Fibroblast of mammary gland (primary cell): ENCODE results near the gene SPATA25.
A peak's percentile ranks its signal among the peaks of the same experiment; 100 is the strongest.

Experiments used
- DNase-seq: peaks from one replicate; pipeline ENCODE4 v3.0.0-alpha.2; 2010; ENCODE audit warnings: low read depth
- H3K4me3 ChIP-seq: 2 replicates; pipeline ENCODE4 v1.5.1; 2011; ENCODE audit warnings: low read depth, mild to moderate bottlenecking, low read length, moderate library complexity; ENCODE audit not compliant: control insufficient read depth
- CTCF ChIP-seq: conservative IDR thresholded peaks from 2 replicates; pipeline ENCODE4 v1.5.1; 2011; ENCODE audit warnings: low read depth, low read length, inconsistent platforms; ENCODE audit not compliant: control insufficient read depth, insufficient read depth

The SPATA25 gene

DNA sequence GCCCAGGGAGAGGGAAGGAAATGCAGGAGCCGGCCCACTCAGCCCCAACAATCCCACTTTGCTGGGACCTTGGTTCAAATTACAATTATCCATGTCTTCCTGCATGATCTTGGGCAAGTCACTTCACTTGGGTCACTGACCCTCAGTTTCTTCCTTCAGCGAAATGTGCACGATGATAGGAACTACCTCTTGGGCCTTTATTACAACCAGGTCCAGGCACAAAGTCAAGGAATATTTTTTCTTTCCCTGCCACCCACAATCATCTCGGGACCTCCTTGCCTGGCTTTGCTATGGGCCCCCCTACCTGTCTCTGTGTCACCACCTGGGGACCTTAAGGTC is 24.9 kb upstream of the SPATA25 start:
- peak overlapping the region; percentile 56 for H3K4me3 ChIP-seq
- no peak for TF ChIP-seq CTCF

DNA sequence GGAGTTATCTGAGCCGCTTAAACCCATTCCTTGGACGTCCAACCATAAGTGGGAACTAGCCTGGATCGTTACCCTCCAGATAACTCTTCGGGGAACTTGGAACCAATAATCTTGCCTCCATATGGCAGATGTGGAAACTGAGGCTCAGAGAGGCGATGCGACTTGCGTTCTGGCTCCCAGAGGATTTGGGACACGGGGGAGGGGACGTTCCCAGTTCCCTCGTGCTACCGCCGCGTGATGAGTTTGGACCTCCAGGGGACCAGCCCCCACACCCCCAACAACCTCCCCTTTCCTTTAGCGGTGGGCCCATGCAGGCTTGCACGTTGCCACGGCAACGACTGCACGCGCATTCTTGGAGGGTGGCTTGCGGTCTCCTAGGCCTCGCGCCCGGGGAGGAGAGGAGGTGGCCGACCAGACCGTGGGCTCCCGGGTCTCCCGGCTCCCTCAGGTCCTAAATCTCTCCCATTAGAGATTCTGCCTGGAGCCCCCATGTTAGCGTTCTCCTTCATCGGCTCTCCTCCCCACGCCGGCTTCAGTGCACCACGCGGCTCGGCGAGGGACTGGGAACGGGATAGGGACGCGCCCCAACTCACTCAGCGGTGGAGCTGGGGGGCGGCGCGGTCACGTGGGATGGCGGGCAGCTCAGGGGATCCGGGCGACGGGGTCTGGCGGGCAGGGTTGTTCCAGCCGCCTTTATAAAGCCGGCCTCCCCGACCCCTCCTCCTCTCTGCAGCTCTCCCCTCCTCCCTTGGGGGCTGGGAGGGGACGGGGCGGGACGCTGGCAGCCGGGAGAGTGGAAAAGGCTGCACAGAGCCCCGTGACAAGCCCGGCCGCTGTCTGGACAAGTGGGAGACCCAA is 24.3 kb upstream of the SPATA25 start, which contains the start of gene PLTP:
PLTP (minus strand) TSS at position 670 of the 858 bp plus-strand sequence. CDS start 703 bp downstream, outside the sequence.
- peak within 1 kb of the TSS; percentile 56 for H3K4me3 ChIP-seq
- no peak for TF ChIP-seq CTCF
- DNase-seq, result peak; percentile 48

More for the DNA sequence above, 24.9 kb upstream of the SPATA25 start:
- DNase-seq, result no peak

DNA sequence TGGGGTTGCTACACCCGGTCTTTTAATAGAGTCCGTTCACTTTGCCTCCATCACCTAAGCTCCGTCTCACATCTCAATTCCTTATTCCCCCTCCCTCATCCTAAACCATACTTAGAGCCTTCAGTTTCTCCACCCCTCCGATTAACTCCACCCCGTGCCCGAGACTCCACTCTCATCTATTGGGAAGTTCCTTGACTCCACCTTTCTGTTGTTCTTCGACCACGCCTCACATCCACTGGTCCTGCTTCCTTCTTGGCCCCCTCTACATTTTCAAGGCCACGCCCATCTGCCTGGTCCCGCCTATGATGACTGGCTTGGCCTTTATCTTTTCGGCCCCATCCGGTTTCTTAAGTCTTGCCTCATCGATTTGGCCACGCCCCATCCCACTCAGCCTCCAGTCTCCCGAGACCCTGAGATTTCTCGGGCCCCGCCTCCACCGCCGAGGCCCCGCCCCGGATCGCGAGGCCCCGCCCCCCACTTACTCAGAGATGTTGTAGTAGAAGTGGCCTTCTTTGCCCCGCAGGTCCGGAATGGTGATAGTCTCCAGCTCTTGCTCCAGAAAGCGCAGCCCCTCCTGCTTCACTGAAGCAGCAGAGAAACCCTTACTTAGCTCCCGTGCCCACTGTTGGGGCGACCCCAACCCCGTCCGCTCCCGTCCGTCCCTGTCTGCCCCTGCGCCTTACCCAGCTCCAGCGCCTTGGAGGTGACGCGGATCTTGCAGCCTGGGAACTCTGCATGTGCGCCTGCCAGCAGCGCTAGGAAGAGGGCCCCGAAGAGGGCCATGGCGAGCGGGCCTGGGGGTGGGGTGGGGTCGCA is 23.5 kb upstream of the SPATA25 start:
- TF ChIP-seq CTCF, result no peak
- peak overlapping the region; percentile 56 for H3K4me3 ChIP-seq
- DNase-seq, result peak; percentile 100

DNA sequence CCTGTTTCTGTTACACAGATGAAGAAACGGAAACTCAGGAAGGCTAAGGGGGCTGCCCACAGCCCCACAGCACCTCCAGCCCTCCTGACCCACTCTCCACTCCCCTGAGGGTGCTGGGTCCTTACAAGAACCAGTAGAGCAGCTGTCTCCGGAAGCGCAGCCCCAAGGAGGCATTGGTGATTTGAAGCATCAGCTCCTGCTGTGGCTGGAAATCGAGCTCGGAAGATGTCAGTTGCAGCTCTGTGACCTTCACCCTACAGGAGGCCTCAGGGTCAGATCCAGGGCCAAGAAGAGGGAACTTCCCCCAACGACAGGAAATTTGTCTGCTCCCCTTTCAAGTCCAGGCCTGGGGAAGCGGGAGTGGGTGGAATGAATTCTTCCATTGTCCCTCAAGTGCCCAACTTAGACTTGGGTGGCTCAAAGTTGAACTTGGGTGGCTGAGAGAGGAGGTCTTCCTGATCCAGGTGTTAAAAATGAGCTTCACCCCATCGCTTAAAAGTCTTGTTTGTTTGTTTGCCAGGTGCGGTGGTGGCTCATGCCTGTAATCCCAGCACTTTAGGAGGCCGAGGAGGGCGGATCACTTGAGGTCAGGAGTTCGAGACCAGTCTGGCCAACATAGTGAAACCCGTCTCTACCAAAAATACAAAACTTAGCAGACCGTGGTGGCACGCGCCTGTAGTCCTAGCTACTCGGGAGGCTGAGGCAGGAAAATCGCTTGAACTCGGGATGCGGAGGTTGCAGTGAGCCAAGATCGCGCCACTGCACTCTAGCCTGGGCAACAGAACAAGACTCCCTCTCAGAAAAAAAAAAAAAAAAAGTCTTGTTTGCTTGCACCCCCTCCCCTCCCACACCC is 22.6 kb upstream of the SPATA25 start:
- TF ChIP-seq CTCF, result no peak
- peak overlapping the region; percentile 30 for H3K4me3 ChIP-seq
- no peak for DNase-seq

DNA sequence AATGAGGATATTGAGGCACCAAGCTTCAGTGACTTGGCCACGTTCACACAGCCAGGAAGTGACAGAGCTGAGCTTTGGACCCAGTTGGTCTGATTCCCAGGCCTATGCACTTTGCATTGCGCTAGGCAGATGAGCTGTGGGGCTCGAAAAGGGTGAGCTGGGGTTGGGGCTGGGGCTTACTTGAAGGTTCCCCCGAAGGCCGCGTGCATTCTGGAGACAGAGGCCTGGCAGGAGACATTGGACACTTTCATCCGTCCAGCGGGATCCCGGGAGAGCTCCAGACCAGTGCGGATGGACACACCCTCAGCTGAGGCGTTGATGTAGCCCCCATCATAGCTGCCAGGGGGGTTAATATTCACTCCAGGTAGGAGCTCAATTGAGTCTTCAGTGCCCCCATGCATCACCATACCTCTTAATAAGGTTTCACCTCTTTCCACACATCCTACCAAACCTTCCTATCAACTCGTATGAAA is 21.9 kb upstream of the SPATA25 start:
- H3K4me3 ChIP-seq, result no peak overlapping the region
- no peak for TF ChIP-seq CTCF
- no peak for DNase-seq

GRCh38 chr20:45908084-45908483 is 20.7 kb upstream of the SPATA25 start:
- TF ChIP-seq CTCF, result no peak
- no peak for DNase-seq
- no peak overlapping the region for H3K4me3 ChIP-seq
